HL-60 (cell line): ENCODE results near the gene CFAP45.

Source experiments
- CTCF ChIP-seq: IDR thresholded peaks from one replicate; pipeline ENCODE4 v1.5.1; 2011; ENCODE audit warnings: low read length, control low read depth, inconsistent platforms; ENCODE audit not compliant: insufficient read depth
- GABPA ChIP-seq: IDR thresholded peaks from 2 replicates; pipeline ENCODE4 v1.6.1; 2012; ENCODE audit warnings: low read depth
- POLR2AphosphoS5 ChIP-seq: IDR thresholded peaks from 2 replicates; pipeline ENCODE4 v1.6.1; 2012; ENCODE audit warnings: low read depth
- REST ChIP-seq: IDR thresholded peaks from 2 replicates; pipeline ENCODE4 v1.6.1; 2012; ENCODE audit warnings: low read depth; ENCODE audit not compliant: insufficient replicate concordance
- SPI1 ChIP-seq: IDR thresholded peaks from 2 replicates; pipeline ENCODE4 v1.6.1; 2012; ENCODE audit warnings: low read depth, mild to moderate bottlenecking, borderline replicate concordance

- no peak for TF ChIP-seq GABPA
- TF ChIP-seq CTCF = no peak
- no peak for TF ChIP-seq POLR2AphosphoS5
- no peak for TF ChIP-seq REST
- TF ChIP-seq SPI1 = no peak
Measured at GRCh38 chr1:159895286-159895685, 4.7 kb downstream of the CFAP45 start.
